ENCODE data around the gene ADAD2.

The ADAD2 gene

DNA sequence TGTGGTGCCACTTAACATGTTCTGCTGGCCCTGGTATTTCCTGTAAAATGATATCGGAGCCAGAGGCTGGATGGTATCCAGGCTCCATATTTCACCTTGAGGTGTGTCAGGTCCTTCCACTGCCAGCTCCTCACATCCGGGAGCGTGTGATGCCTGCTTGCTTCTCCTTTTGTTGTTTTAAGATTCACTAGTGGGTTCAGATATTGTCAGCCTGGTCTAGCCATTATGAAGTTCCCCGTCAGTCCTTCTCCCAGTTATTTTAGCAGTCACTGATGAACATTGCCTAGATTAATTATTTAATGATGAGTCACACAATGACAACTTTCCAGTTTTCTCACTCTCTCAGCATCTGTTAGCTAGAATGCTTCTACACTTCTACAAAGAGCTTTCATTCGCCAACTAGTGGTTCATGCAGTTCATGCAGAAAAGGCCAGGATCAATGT, 34.6 kb upstream of the ADAD2 start:
- TF ChIP-seq PRDM1 (tag by site-specific recombination; IDR thresholded peaks at IDR 0.05) = peak; percentile 77
- TF ChIP-seq ZNF10 (tag by site-specific recombination; IDR thresholded peaks at IDR 0.05) = 0 out of 2 replicates have a peak, but pooled peaks have one; percentile 19
- no peak for TF ChIP-seq ZNF23 (tag by site-specific recombination; IDR thresholded peaks at IDR 0.05; ENCODE audit: borderline replicate concordance)
- TF ChIP-seq ZNF777 (tag by site-specific recombination; IDR thresholded peaks at IDR 0.05; ENCODE audit: borderline replicate concordance) = no peak
- CTCF ChIA-PET = interaction anchor here (0.7 to 1.2 kb wide), 5 partner anchors 13 to 169 kb away, joined by 3 to 5 read pairs (median 4); no protein-coding TSS in a partner anchor
- POLR2A ChIA-PET = interaction anchor here (0.6 to 0.7 kb wide), 2 partner anchors 22 to 119 kb away, joined by 3 read pairs; no protein-coding TSS in a partner anchor
- Histone ChIP-seq H3K36me3 (ENCODE audit: control insufficient read depth in 2 of 2, insufficient read depth in 1 of 2, low read length in 2 of 2) (no peaks in the 10 kb centered on the region), H3K4me1 (ENCODE audit: control insufficient read depth, insufficient read depth, low read length) (peaks cover 2% of the 10 kb centered on the region; the same call in 1 of the 2 replicates), H3K4me3 (ENCODE audit: low read depth, low read length) (no peak overlapping the region), H3K27ac (ENCODE audit: extremely low read depth, low read depth, low read length) (no peak overlapping the region), H3K9me3 (ENCODE audit: control insufficient read depth, insufficient read depth, low read depth, low read length) (no peaks in the 10 kb centered on the region)

DNA sequence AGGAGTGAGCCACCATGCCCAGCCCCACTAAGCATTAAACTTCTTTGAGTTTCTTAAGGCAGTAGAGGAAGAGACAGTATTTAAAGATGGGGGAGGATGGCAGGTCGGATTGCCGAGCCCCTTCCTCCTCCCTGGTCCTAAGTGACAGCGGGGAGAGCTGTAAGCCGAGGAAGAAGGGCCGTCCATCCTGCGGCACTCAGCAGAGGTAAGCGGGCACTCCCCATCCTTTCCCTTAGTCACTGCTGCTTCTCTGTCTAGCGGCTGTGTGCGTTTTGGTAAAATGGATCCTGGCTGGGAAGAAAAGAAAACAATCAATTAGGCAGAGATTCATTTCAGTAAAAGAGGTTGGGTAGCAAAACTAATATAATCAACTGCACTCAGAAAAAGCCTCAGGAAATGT, 31.9 kb upstream of the ADAD2 start:
- Histone ChIP-seq H3K27ac (ENCODE audit: extremely low read depth, low read depth, low read length) (no peak overlapping the region), H3K4me1 (ENCODE audit: control insufficient read depth, insufficient read depth, low read length) (peaks cover 2% of the 10 kb centered on the region; the same call in 1 of the 2 replicates), H3K9me3 (ENCODE audit: control insufficient read depth, insufficient read depth, low read depth, low read length) (no peaks in the 10 kb centered on the region), H3K36me3 (ENCODE audit: control insufficient read depth in 2 of 2, insufficient read depth in 1 of 2, low read length in 2 of 2) (no peaks in the 10 kb centered on the region), H3K4me3 (ENCODE audit: low read depth, low read length) (no peak overlapping the region)
- TF ChIP-seq ZNF785 (tag by site-specific recombination; IDR thresholded peaks at IDR 0.05) (no peak), ZBTB17 (tag by site-specific recombination; IDR thresholded peaks at IDR 0.05) (peak; percentile 54)
- CTCF ChIA-PET = interaction anchor here (0.6 kb wide), 2 partner anchors 192 to 491 kb away, joined by 3 to 8 read pairs; no protein-coding TSS in a partner anchor
- POLR2A ChIA-PET = no interaction called here

GRCh38 chr16:84159800-84160199, 31.2 kb upstream of the ADAD2 start:
- CTCF ChIA-PET = interaction anchor here (1.1 to 1.6 kb wide), 2 partner anchors 16 to 75 kb away, joined by 3 to 5 read pairs; no protein-coding TSS in a partner anchor
- Histone ChIP-seq H3K27ac (ENCODE audit: extremely low read depth, low read depth, low read length) (no peak overlapping the region), H3K9me3 (ENCODE audit: control insufficient read depth, insufficient read depth, low read depth, low read length) (no peaks in the 10 kb centered on the region), H3K4me3 (ENCODE audit: low read depth, low read length) (no peak overlapping the region), H3K36me3 (ENCODE audit: control insufficient read depth in 2 of 2, insufficient read depth in 1 of 2, low read length in 2 of 2) (no peaks in the 10 kb centered on the region), H3K4me1 (ENCODE audit: control insufficient read depth, insufficient read depth, low read length) (0 out of 2 replicates have a peak, but pooled peaks cover 2% of the 10 kb centered on the region)
- TF ChIP-seq, protein P1, sequence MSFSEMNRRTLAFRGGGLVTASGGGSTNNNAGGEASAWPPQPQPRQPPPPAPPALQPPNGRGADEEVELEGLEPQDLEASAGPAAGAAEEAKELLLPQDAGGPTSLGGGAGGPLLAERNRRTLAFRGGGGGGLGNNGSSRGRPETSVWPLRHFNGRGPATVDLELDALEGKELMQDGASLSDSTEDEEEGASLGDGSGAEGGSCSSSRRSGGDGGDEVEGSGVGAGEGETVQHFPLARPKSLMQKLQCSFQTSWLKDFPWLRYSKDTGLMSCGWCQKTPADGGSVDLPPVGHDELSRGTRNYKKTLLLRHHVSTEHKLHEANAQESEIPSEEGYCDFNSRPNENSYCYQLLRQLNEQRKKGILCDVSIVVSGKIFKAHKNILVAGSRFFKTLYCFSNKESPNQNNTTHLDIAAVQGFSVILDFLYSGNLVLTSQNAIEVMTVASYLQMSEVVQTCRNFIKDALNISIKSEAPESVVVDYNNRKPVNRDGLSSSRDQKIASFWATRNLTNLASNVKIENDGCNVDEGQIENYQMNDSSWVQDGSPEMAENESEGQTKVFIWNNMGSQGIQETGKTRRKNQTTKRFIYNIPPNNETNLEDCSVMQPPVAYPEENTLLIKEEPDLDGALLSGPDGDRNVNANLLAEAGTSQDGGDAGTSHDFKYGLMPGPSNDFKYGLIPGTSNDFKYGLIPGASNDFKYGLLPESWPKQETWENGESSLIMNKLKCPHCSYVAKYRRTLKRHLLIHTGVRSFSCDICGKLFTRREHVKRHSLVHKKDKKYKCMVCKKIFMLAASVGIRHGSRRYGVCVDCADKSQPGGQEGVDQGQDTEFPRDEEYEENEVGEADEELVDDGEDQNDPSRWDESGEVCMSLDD (tag by site-specific recombination; IDR thresholded peaks at IDR 0.05) = no peak
- POLR2A ChIA-PET = no interaction called here

DNA sequence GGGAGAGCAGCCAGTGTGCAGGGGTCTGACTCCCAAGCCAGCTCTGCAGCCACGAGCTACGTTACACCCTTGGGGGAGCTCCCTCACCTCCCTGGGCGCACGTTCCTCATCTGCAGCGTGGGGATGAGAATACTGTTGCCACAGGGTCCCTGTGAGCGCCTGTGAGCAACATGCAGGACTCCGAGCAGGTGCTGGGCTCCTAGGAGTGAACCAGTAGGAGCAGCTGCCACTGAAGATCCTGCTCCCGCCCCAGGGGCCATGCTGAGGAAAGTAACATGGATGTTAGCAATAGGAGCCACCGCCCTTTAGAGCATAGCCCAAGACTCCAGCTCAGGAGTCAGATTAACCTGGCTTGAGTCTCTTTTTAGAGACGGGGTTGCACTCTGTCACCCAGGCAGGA, 29.9 kb upstream of the ADAD2 start:
- Histone ChIP-seq H3K36me3 (ENCODE audit: control insufficient read depth in 2 of 2, insufficient read depth in 1 of 2, low read length in 2 of 2) (no peaks in the 10 kb centered on the region), H3K4me3 (ENCODE audit: low read depth, low read length) (no peak overlapping the region), H3K27ac (ENCODE audit: extremely low read depth, low read depth, low read length) (no peak overlapping the region), H3K4me1 (ENCODE audit: control insufficient read depth, insufficient read depth, low read length) (0 out of 2 replicates have a peak, but pooled peaks cover 2% of the 10 kb centered on the region), H3K9me3 (ENCODE audit: control insufficient read depth, insufficient read depth, low read depth, low read length) (no peaks in the 10 kb centered on the region)
- ChIA-PET CTCF (interaction anchor here (0.7 to 1.6 kb wide), 5 partner anchors 9 to 578 kb away, joined by 3 to 5 read pairs (median 3); no protein-coding TSS in a partner anchor), POLR2A (interaction anchor here (0.7 kb wide), 1 partner anchor 15 kb away, joined by 6 read pairs; no protein-coding TSS in a partner anchor)
- TF ChIP-seq YY1 (tag by site-specific recombination; IDR thresholded peaks at IDR 0.05) (no peak), SP7 (tag by site-specific recombination; IDR thresholded peaks at IDR 0.05) (no peak), ZNF548 (tag by site-specific recombination; IDR thresholded peaks at IDR 0.05) (no peak), ZNF23 (tag by site-specific recombination; IDR thresholded peaks at IDR 0.05; ENCODE audit: borderline replicate concordance) (no peak), ZIC2 (tag by site-specific recombination; IDR thresholded peaks at IDR 0.05) (no peak), ZNF521 (tag by site-specific recombination; IDR thresholded peaks at IDR 0.05) (no peak), PATZ1 (tag by site-specific recombination; IDR thresholded peaks at IDR 0.05) (no peak), ZNF704 (tag by site-specific recombination; IDR thresholded peaks at IDR 0.05) (no peak), ZNF37A (tag by site-specific recombination; IDR thresholded peaks at IDR 0.05) (no peak)

Data from HEK293 (cell line).